Smooth muscle cell (in vitro differentiated cells): Measurements from ENCODE around the gene SNAI3. TPM values are rescaled to one million over a fixed set of nuclear protein-coding genes. Genes with fewer than 3 reads are reported as not detected.
A peak's percentile ranks its signal among the peaks of the same experiment; 100 is the strongest.

Experiments
- DNase-seq: peaks from one replicate; lab custom pipeline; 2025; ENCODE audit not compliant: unreplicated experiment; lab: John Stamatoyannopoulos, UW
- H2AFZ ChIP-seq: fragments of 200-600 bp; sonication (generic); 2 replicates; pipeline ENCODE4 v1.6.0; 2016; ENCODE audit warnings: antibody characterized with exemption, low read depth, mild to moderate bottlenecking
- H3F3A ChIP-seq: fragments of 200-600 bp; sonication (generic); 2 replicates; pipeline ENCODE4 v1.6.0; 2017; ENCODE audit warnings: antibody characterized with exemption, low read depth
- H3K27ac ChIP-seq: fragments of 200-600 bp; sonication (generic); 2 replicates; pipeline ENCODE4 v1.5.1; 2016; ENCODE audit warnings: low read depth, mild to moderate bottlenecking
- H3K27me3 ChIP-seq: fragments of 200-600 bp; sonication (generic); 2 replicates; pipeline ENCODE4 v1.6.1; 2016; ENCODE audit warnings: low read depth, mild to moderate bottlenecking
- H3K36me3 ChIP-seq: fragments of 200-600 bp; sonication (generic); 2 replicates; pipeline ENCODE4 v1.5.1; 2016; ENCODE audit warnings: low read depth
- H3K4me1 ChIP-seq: fragments of 200-600 bp; sonication (generic); 2 replicates; pipeline ENCODE4 v1.5.1; 2016; ENCODE audit warnings: low read depth
- H3K4me2 ChIP-seq: fragments of 200-600 bp; sonication (generic); 2 replicates; pipeline ENCODE4 v1.6.0; 2016; ENCODE audit warnings: mild to moderate bottlenecking
- H3K4me3 ChIP-seq: fragments of 200-600 bp; sonication (generic); 2 replicates; pipeline ENCODE4 v1.5.1; 2016; ENCODE audit warnings: mild to moderate bottlenecking
- H3K79me2 ChIP-seq: fragments of 200-600 bp; sonication (generic); 2 replicates; pipeline ENCODE4 v1.6.0; 2016; ENCODE audit warnings: low read depth, mild to moderate bottlenecking
- H3K9ac ChIP-seq: fragments of 200-600 bp; sonication (generic); 2 replicates; pipeline ENCODE4 v1.6.0; 2016; ENCODE audit warnings: low read depth
- H3K9me3 ChIP-seq: fragments of 200-600 bp; sonication (generic); replicated peaks from 2 replicates; pipeline ENCODE4 v1.5.1; 2016; ENCODE audit warnings: low read depth
- H4K20me1 ChIP-seq: fragments of 200-600 bp; sonication (generic); 2 replicates; pipeline ENCODE4 v1.6.0; 2016; ENCODE audit warnings: low read depth
- WGBS: methylation state at CpG from one replicate; pipeline ENCODE4 v1.1.7; 2016; ENCODE audit warnings: low lambda C conversion rate; 5-methylcytosine and 5-hydroxymethylcytosine counted together
- polyA plus RNA-seq: library from polyadenylated mRNA; unstranded; fragments of >200 nt; fragmentation: Nextera tagmentation; extraction: Ambion mirVana; gene quantifications from 2 replicates; pipeline ENCODE4 v1.2.1, GENCODE V29; 2016
- total RNA-seq: library from RNA; depleted of rRNA; stranded (reverse); fragments of >200 nt; gene quantifications from 2 replicates; pipeline ENCODE4 v1.2.3, GENCODE V29; 2014
- TF ChIP-seq, protein P1 (sequence below): fragments of 200-600 bp; sonication (generic); IDR thresholded peaks from 2 replicates; pipeline ENCODE4 v1.5.1; 2017; ENCODE audit warnings: borderline replicate concordance, mild to moderate bottlenecking, antibody characterized with exemption; ENCODE audit not compliant: insufficient read depth, poor library complexity, severe bottlenecking

The SNAI3 gene
- total and polyA plus RNA-seq, 2 experiments from 2014 or later: 0.22 to 1.4 TPM

DNA sequence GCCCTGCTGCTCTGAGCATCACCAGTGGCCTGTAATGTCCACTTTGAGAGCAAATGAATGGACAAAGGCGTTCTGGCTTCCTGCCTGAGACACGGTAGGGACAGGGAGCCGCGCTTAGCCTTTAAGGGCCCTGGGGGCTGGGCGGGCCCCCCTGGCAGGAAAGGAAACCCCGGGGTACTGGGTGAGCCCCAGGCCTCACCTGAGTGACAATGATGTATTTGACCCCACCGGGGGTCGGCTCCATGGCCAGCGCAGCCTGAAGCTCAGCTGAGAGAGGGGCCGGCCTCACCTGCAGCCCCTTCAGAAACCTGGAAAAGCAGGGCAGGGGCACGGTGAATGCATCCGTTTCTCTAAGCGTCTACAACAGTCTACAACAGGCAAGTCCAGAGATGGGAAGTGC lies 33.2 kb downstream of the SNAI3 start:
- no peak overlapping the region for H3K4me3 ChIP-seq
- no peaks in the 10 kb centered on the region for H3K9me3 ChIP-seq
- H3K4me2 ChIP-seq: no peak overlapping the region
- DNase-seq: no peak
- H2AFZ ChIP-seq: no peak overlapping the region
- H3K36me3 ChIP-seq: no peaks in the 10 kb centered on the region
- no peaks in the 10 kb centered on the region for H3K79me2 ChIP-seq
- H3F3A ChIP-seq: no peaks in the 10 kb centered on the region
- WGBS: 91% methylated on average over 13 of the region's 13 CpGs
- H3K9ac ChIP-seq: no peak overlapping the region
- peaks cover 38% of the 10 kb centered on the region for H4K20me1 ChIP-seq
- no peak overlapping the region for H3K27ac ChIP-seq
- peaks cover 5% of the 10 kb centered on the region for H3K4me1 ChIP-seq
- H3K27me3 ChIP-seq: no peaks in the 10 kb centered on the region
- TF ChIP-seq, protein P1, sequence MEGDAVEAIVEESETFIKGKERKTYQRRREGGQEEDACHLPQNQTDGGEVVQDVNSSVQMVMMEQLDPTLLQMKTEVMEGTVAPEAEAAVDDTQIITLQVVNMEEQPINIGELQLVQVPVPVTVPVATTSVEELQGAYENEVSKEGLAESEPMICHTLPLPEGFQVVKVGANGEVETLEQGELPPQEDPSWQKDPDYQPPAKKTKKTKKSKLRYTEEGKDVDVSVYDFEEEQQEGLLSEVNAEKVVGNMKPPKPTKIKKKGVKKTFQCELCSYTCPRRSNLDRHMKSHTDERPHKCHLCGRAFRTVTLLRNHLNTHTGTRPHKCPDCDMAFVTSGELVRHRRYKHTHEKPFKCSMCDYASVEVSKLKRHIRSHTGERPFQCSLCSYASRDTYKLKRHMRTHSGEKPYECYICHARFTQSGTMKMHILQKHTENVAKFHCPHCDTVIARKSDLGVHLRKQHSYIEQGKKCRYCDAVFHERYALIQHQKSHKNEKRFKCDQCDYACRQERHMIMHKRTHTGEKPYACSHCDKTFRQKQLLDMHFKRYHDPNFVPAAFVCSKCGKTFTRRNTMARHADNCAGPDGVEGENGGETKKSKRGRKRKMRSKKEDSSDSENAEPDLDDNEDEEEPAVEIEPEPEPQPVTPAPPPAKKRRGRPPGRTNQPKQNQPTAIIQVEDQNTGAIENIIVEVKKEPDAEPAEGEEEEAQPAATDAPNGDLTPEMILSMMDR: no peak

DNA sequence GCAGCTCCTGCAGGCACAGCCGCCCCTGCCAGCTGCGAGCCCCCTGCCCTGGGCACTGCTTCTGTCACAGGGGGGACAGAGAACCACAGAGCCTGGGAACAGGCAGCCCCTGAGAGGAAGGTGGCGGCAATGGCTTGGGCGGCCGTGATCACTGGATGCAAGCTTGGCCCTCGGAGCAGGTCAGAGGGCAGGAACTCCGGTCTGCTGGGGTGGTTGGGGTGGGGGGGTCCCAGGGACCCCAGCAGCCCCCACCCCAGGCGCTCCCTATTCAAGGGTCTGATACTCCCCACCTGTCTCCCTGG lies 33.6 kb downstream of the SNAI3 start:
- Histone ChIP-seq H3K9me3 (no peaks in the 10 kb centered on the region), H3K4me2 (no peak overlapping the region), H3K4me3 (no peak overlapping the region), H2AFZ (no peak overlapping the region), H3K4me1 (peaks cover 5% of the 10 kb centered on the region), H3F3A (no peaks in the 10 kb centered on the region), H3K79me2 (no peaks in the 10 kb centered on the region), H3K27ac (no peak overlapping the region), H3K9ac (no peak overlapping the region), H4K20me1 (peaks cover 38% of the 10 kb centered on the region), H3K36me3 (no peaks in the 10 kb centered on the region), H3K27me3 (no peaks in the 10 kb centered on the region)
- TF ChIP-seq, protein P1: no peak
- 93% methylated on average over 4 of the region's 8 CpGs for WGBS
- DNase-seq: no peak

DNA sequence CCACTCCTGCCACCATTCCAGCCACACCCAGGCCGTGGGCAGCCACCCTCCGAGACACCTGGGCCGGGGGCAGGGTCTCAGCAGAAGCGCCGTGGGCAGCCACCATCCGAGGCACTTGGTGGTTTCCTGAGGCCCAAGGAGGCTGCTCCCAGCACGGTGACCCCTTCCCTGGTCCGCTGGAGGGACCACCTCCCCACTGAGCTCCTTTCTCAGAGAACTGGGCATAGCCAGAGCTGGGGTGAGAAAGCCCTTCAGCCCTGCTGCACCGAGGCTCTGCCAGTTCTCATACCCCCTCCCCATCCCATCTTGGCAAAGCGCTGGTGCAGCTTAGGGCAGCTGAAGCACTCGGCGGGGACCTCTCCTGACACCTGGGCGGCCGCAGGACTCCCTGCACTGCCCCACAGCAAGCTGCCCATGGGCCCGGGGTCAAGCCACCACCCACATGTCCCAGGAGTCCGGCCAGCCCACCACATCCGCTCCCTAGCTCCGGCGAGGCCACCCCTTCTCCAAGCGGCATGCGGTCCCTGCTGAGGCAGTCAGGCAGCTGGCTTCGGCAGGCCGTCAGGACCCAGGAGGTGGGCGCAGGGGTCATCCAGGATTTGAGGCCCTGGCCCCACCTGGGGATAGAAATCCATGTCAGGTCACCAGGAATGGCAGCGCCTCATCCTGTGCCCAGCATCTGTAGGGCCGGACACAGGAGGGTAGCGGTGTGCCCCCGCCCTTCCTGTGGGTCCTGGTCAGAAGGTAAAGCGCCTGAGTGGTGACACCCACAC lies 34.1 kb downstream of the SNAI3 start:
- no peaks in the 10 kb centered on the region for H3K9me3 ChIP-seq
- 92% methylated on average over 29 of the region's 29 CpGs for WGBS
- H3K27ac ChIP-seq: peak overlapping the region; percentile 9
- H3K4me2 ChIP-seq: no peak overlapping the region
- H4K20me1 ChIP-seq: peaks cover 38% of the 10 kb centered on the region
- H3K9ac ChIP-seq: no peak overlapping the region
- H2AFZ ChIP-seq: no peak overlapping the region
- TF ChIP-seq, protein P1: no peak
- no peak overlapping the region for H3K4me3 ChIP-seq
- H3K4me1 ChIP-seq: peaks cover 5% of the 10 kb centered on the region
- H3F3A ChIP-seq: no peaks in the 10 kb centered on the region
- no peaks in the 10 kb centered on the region for H3K27me3 ChIP-seq
- H3K79me2 ChIP-seq: no peaks in the 10 kb centered on the region
- H3K36me3 ChIP-seq: no peaks in the 10 kb centered on the region
- no peak for DNase-seq
